IMR-90 (cell line): ENCODE data around the gene OR51E2. TPM values are rescaled to one million over a fixed set of nuclear protein-coding genes. Genes with fewer than 3 reads are reported as not detected.

Experiments used
- ATAC-seq: fragments of 200-7000 bp; cut with Tn5 transposase; 2 replicates; pipeline ENCODE4 v1.9.1; 2020; ENCODE audit warnings: low read depth, mild to moderate bottlenecking, moderate library complexity
- BruUV-seq: library from RNA; stranded (reverse); fragments of 400-500 nt; replicated peaks from 2 replicates; lab custom pipeline; 2021; lab: Mats Ljungman, UMichigan
- CTCF ChIA-PET: fragments of 300-600 bp; formaldehyde crosslinking; extraction: SDS; loops from one replicate; lab custom pipeline; 2021; ENCODE audit warnings: antibody characterized with exemption; lab: Yijun Ruan, JAX
- POLR2A ChIA-PET: fragments of 300-600 bp; sonication (Branson Sonifier 250); formaldehyde crosslinking; loops from one replicate; lab custom pipeline; 2022; ENCODE audit warnings: antibody characterized with exemption; ENCODE audit not compliant: unreplicated experiment; lab: Charles Lee
- DNase-seq: peaks from one replicate; pipeline ENCODE4 v3.0.0; 2013
- H2AFZ ChIP-seq: replicated peaks from 2 replicates; pipeline ENCODE3; 2013; ENCODE audit warnings: low read length, mild to moderate bottlenecking; ENCODE audit not compliant: poor library complexity
- H2AK5ac ChIP-seq: 2 replicates; pipeline ENCODE4 v1.6.1; 2013; ENCODE audit warnings: low read depth, low read length, inconsistent platforms
- H2AK9ac ChIP-seq: replicated peaks from 2 replicates; pipeline ENCODE3; 2013; ENCODE audit warnings: mild to moderate bottlenecking, low read depth, low read length, moderate library complexity; ENCODE audit not compliant: poor library complexity
- H2BK120ac ChIP-seq: 2 replicates; pipeline ENCODE4 v1.6.1; 2013; ENCODE audit warnings: low read depth, low read length, inconsistent platforms
- H2BK15ac ChIP-seq: 3 replicates; pipeline ENCODE4 v1.6.1; 2013; ENCODE audit warnings: low read depth, low read length, inconsistent platforms
- H2BK20ac ChIP-seq: 2 replicates; pipeline ENCODE4 v1.6.1; 2013; ENCODE audit warnings: low read depth, mild to moderate bottlenecking, inconsistent platforms, low read length, moderate library complexity
- H2BK5ac ChIP-seq: 2 replicates; pipeline ENCODE4 v1.6.1; 2013; ENCODE audit warnings: mild to moderate bottlenecking, low read depth, low read length, inconsistent platforms; ENCODE audit not compliant: poor library complexity, severe bottlenecking
- H3K14ac ChIP-seq: replicated peaks from 2 replicates; pipeline ENCODE4 v1.6.1; 2013; ENCODE audit warnings: low read depth, low read length, inconsistent platforms
- H3K18ac ChIP-seq: 2 replicates; pipeline ENCODE4 v1.6.1; 2013; ENCODE audit warnings: low read depth, low read length, control low read depth
- H3K23ac ChIP-seq: 2 replicates; pipeline ENCODE4 v1.6.1; 2013; ENCODE audit warnings: low read depth, low read length, inconsistent platforms
- H3K27ac ChIP-seq: 2 replicates; pipeline ENCODE4 v1.5.1; 2013; ENCODE audit warnings: mild to moderate bottlenecking, control low read depth, low read length; ENCODE audit not compliant: insufficient read depth
- H3K27me3 ChIP-seq: 2 replicates; pipeline ENCODE4 v1.6.1; 2013; ENCODE audit warnings: low read length; ENCODE audit not compliant: control insufficient read depth, insufficient read depth
- H3K36me3 ChIP-seq: 2 replicates; pipeline ENCODE4 v1.6.1; 2013; ENCODE audit warnings: low read length, mixed read lengths; ENCODE audit not compliant: control insufficient read depth, insufficient read depth
- H3K4ac ChIP-seq: 2 replicates; pipeline ENCODE4 v1.6.1; 2013; ENCODE audit warnings: low read depth, low read length, inconsistent platforms
- H3K4me1 ChIP-seq: 2 replicates; pipeline ENCODE4 v1.6.1; 2013; ENCODE audit warnings: low read length, mixed read lengths; ENCODE audit not compliant: control insufficient read depth, insufficient read depth
- H3K4me2 ChIP-seq: 2 replicates; pipeline ENCODE4 v1.6.1; 2013; ENCODE audit warnings: low read depth, mild to moderate bottlenecking, control low read depth, low read length, moderate library complexity
- H3K4me3 ChIP-seq: 2 replicates; pipeline ENCODE4 v1.5.1; 2013; ENCODE audit warnings: low read depth, mild to moderate bottlenecking, control low read depth, low read length, moderate library complexity; ENCODE audit not compliant: insufficient read depth
- H3K56ac ChIP-seq: 2 replicates; pipeline ENCODE4 v1.6.1; 2013; ENCODE audit warnings: low read length, inconsistent platforms; ENCODE audit not compliant: insufficient read depth; ENCODE audit errors: extremely low read depth
- H3K79me1 ChIP-seq, 2 experiments: 2 replicates each; pipeline ENCODE4 v1.6.1; 2013; ENCODE audit warnings: low read length in 2 of 2, inconsistent platforms in 1 of 2, low read depth in 1 of 2
- H3K9ac ChIP-seq: 2 replicates; pipeline ENCODE4 v1.6.1; 2013; ENCODE audit warnings: low read depth, low read length, control low read depth
- H3K9me1 ChIP-seq: 2 replicates; pipeline ENCODE4 v1.6.1; 2013; ENCODE audit warnings: low read length, inconsistent platforms; ENCODE audit not compliant: insufficient read depth
- H3K9me3 ChIP-seq: 2 replicates; pipeline ENCODE4 v1.6.1; 2013; ENCODE audit warnings: low read length; ENCODE audit not compliant: control insufficient read depth, insufficient read depth
- H4K20me1 ChIP-seq: 2 replicates; pipeline ENCODE4 v1.6.1; 2013; ENCODE audit warnings: low read length, inconsistent platforms; ENCODE audit not compliant: insufficient read depth
- H4K5ac ChIP-seq: 2 replicates; pipeline ENCODE4 v1.6.1; 2013; ENCODE audit warnings: mild to moderate bottlenecking, low read depth, low read length, control low read depth
- H4K8ac ChIP-seq, 2 experiments: 2 replicates each; pipeline ENCODE4 v1.6.1; 2013; ENCODE audit warnings: low read depth in 2 of 2, low read length in 2 of 2, control low read depth in 1 of 2, inconsistent platforms in 1 of 2
- H4K91ac ChIP-seq: 2 replicates; pipeline ENCODE4 v1.6.1; 2013; ENCODE audit warnings: low read depth, low read length, inconsistent platforms; ENCODE audit not compliant: insufficient read depth
- BHLHE40 ChIP-seq: fragments of 150-350 bp; IDR thresholded peaks from 2 replicates; pipeline ENCODE4 v1.6.1; 2016; ENCODE audit warnings: mild to moderate bottlenecking, low read depth, low read length
- CEBPB ChIP-seq: IDR thresholded peaks from 2 replicates; pipeline ENCODE4 v1.6.1; 2012; ENCODE audit warnings: low read depth, low read length, improper control_type of control experiment
- CHD1 ChIP-seq: IDR thresholded peaks from 2 replicates; pipeline ENCODE4 v1.6.1; 2012; ENCODE audit warnings: low read depth, low read length, improper control_type of control experiment
- CTCF ChIP-seq: conservative IDR thresholded peaks from 2 replicates; pipeline ENCODE4 v1.5.1; 2012; ENCODE audit warnings: mild to moderate bottlenecking, low read depth, low read length, improper control_type of control experiment
- ELK1 ChIP-seq: fragments of 150-350 bp; IDR thresholded peaks from 2 replicates; pipeline ENCODE4 v1.6.1; 2016; ENCODE audit warnings: low read depth, mild to moderate bottlenecking, low read length, moderate library complexity, borderline replicate concordance
- FOS ChIP-seq: fragments of 150-350 bp; IDR thresholded peaks from 2 replicates; pipeline ENCODE4 v1.6.1; 2016; ENCODE audit warnings: low read depth, low read length
- MAFK ChIP-seq: IDR thresholded peaks from 2 replicates; pipeline ENCODE4 v1.6.1; 2012; ENCODE audit warnings: low read depth, low read length, improper control_type of control experiment
- NFE2L2 ChIP-seq: fragments of 150-350 bp; IDR thresholded peaks from 2 replicates; pipeline ENCODE4 v1.6.1; 2016; ENCODE audit warnings: low read depth, mild to moderate bottlenecking, low read length
- POLR2A ChIP-seq: IDR thresholded peaks from 2 replicates; pipeline ENCODE4 v1.6.1; 2012; ENCODE audit warnings: mild to moderate bottlenecking, low read depth, low read length
- RAD21 ChIP-seq: IDR thresholded peaks from 2 replicates; pipeline ENCODE4 v1.6.1; 2012; ENCODE audit warnings: low read length, improper control_type of control experiment
- RCOR1 ChIP-seq: IDR thresholded peaks from 2 replicates; pipeline ENCODE4 v1.6.1; 2012; ENCODE audit warnings: mild to moderate bottlenecking, low read length, improper control_type of control experiment; ENCODE audit not compliant: insufficient replicate concordance
- RFX5 ChIP-seq: IDR thresholded peaks from 2 replicates; pipeline ENCODE4 v1.8.0; 2012; ENCODE audit warnings: low read depth, mild to moderate bottlenecking, low read length, moderate library complexity
- SMC3 ChIP-seq: fragments of 150-350 bp; IDR thresholded peaks from 2 replicates; pipeline ENCODE4 v1.6.1; 2016; ENCODE audit warnings: low read depth, mild to moderate bottlenecking, antibody characterized with exemption, low read length, moderate library complexity
- USF2 ChIP-seq: fragments of 150-350 bp; IDR thresholded peaks from 2 replicates; pipeline ENCODE4 v1.6.1; 2017; ENCODE audit warnings: mild to moderate bottlenecking, antibody characterized with exemption, low read length, low read depth
- WGBS, 2 experiments: methylation state at CpG; one replicate each; pipeline versions ENCODE4 v1.1.5 to v1.1.7; 2013; ENCODE audit warnings: missing lambda C conversion rate in 2 of 2; ENCODE audit not compliant: insufficient read length in 1 of 2; ENCODE audit errors: extremely low coverage in 2 of 2; 5-methylcytosine and 5-hydroxymethylcytosine counted together
- dilution Hi-C: fragments of 300-500 bp; cut with HindIII; formaldehyde crosslinking; loops from one replicate; pipeline ENCODE4 v1.14.3; 2018; ENCODE audit warnings: low sequenced_read_pairs; ENCODE audit not compliant: unreplicated experiment
- in situ Hi-C: fragments of 300-500 bp; cut with MboI; formaldehyde crosslinking; loops from 3 replicates; pipeline ENCODE4 v1.14.3; 2019; ENCODE audit warnings: low sequenced_read_pairs, inconsistent platforms, mixed read lengths
- intact Hi-C: fragments of 100-400 bp; cut with micrococcal nuclease; formaldehyde crosslinking; loops from 2 replicates; pipeline ENCODE4 v1.10.0; 2022
- polyA plus RNA-seq, 3 experiments: library from polyadenylated mRNA; depleted of rRNA; stranded (reverse); fragments of >200 nt; gene quantifications; 2 replicates each; pipeline ENCODE4 v1.2.3, GENCODE V29; 2012; ENCODE audit warnings: low replicate concordance in 1 of 3
- total RNA-seq: library from RNA; depleted of rRNA; stranded (reverse); fragments of >200 nt; gene quantifications from 2 replicates; pipeline ENCODE4 v1.2.3, GENCODE V29; 2012

The OR51E2 gene
- total and polyA plus RNA-seq, 2 of the 4 experiments (the other 2 are of a cell fraction), result 0.72 to 1.3 TPM

DNA sequence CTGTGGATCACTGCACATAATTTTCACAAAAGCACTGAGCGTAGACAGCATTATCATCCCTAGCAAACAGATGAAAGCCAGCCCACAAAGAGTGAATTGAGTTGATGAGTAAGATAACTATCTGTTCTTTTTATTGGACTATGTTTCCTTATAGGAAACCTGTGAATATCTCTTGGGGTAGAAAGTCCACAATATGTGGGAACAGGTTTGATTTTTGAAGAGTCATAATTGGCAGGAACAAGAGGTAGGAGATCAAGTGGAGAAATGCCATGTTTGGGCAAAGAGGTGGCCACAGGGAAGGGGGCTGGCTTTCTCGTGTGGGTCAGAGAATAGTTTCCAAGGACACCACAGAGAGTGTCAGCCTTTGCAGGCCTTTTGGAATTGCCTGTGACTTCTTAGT lies 23.9 kb downstream of the OR51E2 start:
- H3K4me3 ChIP-seq, result no peak overlapping the region
- no peak overlapping the region for H4K8ac ChIP-seq
- no peak overlapping the region for H3K18ac ChIP-seq
- intact Hi-C loops, result no loop called here
- TF ChIP-seq CEBPB, result no peak
- no peak for TF ChIP-seq ELK1
- no peak for TF ChIP-seq SMC3
- TF ChIP-seq NFE2L2, result no peak
- no peak for TF ChIP-seq RAD21
- TF ChIP-seq USF2, result no peak
- TF ChIP-seq FOS, result no peak
- no peak for TF ChIP-seq BHLHE40
- no peak for TF ChIP-seq MAFK
- no peak for TF ChIP-seq RFX5
- TF ChIP-seq CHD1, result no peak
- no peak for TF ChIP-seq POLR2A
- TF ChIP-seq CTCF, result no peak
- no peak for TF ChIP-seq RCOR1
- H4K20me1 ChIP-seq, result no peaks in the 10 kb centered on the region
- H3K4me2 ChIP-seq, result no peak overlapping the region
- H3K9me1 ChIP-seq, result no peaks in the 10 kb centered on the region
- no peak overlapping the region for H3K56ac ChIP-seq
- H2AK5ac ChIP-seq, result no peak overlapping the region
- H2BK20ac ChIP-seq, result no peak overlapping the region
- no peaks in the 10 kb centered on the region for H3K79me1 ChIP-seq
- WGBS, 2 experiments, result 60% methylated on average over 1 of the region's 2 CpGs; no CpG with 5 or more reads in 1 of the 2 experiments
- no peak overlapping the region for H2AK9ac ChIP-seq
- no peak overlapping the region for H3K4ac ChIP-seq
- H4K5ac ChIP-seq, result no peak overlapping the region
- ChIA-PET POLR2A (no interaction called here), CTCF (no interaction called here)
- H3K14ac ChIP-seq, result no peak overlapping the region
- H2BK5ac ChIP-seq, result no peak overlapping the region
- in situ Hi-C loops, result no loop called here
- ATAC-seq (no peak), DNase-seq (no peak)
- H2BK15ac ChIP-seq, result no peak overlapping the region
- H3K9me3 ChIP-seq, result no peaks in the 10 kb centered on the region
- H3K36me3 ChIP-seq, result no peaks in the 10 kb centered on the region
- no peak overlapping the region for H4K91ac ChIP-seq
- peaks cover 9% of the 10 kb centered on the region for H3K4me1 ChIP-seq
- H3K9ac ChIP-seq, result no peak overlapping the region
- dilution Hi-C loops, result no loop called here
- H2BK120ac ChIP-seq, result no peak overlapping the region
- no TSS peak for BruUV-seq
- no peak overlapping the region for H2AFZ ChIP-seq
- no peak overlapping the region for H3K27ac ChIP-seq
- no peak overlapping the region for H3K23ac ChIP-seq
- H3K27me3 ChIP-seq, result no peaks in the 10 kb centered on the region
